Epidermal melanocyte (primary cell): ENCODE results near the gene MTHFSD.
A peak's percentile ranks its signal among the peaks of the same experiment; 100 is the strongest.

ENCODE experiments used
- DNase-seq: peaks from one replicate; pipeline ENCODE4 v3.0.0; 2011; ENCODE audit warnings: low spot score; ENCODE audit not compliant: insufficient read length

Gene MTHFSD

GRCh38 chr16:86530251-86531190 lies 24.5 kb downstream of the MTHFSD start:
- DNase-seq = no peak

DNA sequence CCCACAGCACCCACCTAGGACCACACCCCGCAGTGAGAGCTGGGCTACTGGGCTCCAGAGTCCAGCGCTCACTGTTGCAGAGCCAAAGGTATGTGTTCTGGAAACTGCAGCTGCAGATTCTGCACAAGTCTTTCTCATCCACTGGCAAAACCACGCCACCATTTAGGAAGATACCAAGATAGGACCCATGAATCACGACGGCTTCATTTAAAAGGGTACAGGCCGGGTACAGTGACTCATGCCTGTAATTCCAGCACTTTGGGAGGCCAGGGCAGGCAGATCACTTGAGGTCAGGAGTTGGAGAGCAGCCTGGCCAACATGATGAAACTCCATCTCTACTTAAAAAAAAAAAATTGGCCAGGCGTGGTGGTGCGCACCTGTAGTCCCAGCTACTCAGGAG lies 25.9 kb downstream of the MTHFSD start:
- no peak for DNase-seq

DNA sequence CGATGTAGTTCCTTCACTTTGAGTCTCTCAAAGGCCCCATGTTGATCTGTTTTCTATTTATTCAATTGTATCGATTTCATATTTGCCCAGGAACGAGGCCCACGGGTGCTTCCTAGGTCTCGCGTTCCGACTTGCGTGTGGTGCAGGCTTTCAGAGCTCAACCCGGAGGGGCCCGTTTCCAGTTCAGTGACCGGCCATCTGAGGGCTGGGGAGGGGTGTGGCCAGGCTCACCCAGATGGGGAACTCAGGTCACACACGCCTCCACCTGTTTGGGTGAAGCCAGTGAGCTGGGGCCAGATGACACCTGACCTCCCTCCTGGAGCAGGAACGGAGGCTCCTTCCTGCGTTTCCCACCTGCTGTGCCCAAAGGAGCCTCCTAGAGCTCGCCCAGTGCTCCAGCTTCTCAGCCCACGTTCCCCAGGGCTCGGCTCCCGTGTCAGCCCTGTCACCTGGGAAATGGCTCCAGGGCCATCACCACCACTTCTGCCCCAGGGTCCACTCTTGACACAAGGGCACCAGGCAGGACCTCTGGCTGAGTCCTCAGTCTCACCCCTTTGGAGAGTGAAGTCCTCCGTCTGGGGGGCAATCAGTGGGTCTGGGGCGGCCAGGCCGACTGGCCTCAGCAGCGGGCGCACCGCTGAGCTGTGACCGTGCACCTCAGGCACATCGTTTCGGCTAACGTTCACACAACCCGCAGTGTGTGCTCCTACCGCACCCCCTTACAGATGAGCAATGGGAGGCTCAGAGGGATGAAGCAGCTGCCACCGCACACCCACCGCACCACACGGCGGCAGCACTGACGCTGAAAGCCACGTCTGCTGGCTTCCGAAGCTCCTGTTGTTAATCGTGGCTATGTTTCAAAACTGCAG lies 26.7 kb downstream of the MTHFSD start:
- no peak for DNase-seq

DNA sequence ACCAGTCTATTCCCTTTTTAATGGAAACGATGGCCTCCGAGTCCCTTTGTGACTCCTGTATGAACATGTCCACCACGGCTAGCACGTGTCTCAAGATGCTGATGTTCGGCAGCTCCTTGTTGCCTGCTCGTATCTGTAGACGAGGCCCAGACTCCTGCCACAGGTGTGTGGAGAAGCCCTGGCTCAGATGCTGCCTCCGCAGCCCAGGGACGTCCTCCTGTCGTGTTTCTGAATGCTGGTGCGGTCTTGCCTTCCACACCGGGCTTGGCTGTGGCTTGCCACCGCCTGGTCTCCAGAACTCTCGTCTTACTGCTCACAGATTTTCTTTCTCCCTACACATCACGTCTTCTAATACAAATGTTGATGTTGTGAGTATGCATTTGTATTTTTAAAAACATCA lies 27.7 kb downstream of the MTHFSD start:
- DNase-seq = no peak

DNA sequence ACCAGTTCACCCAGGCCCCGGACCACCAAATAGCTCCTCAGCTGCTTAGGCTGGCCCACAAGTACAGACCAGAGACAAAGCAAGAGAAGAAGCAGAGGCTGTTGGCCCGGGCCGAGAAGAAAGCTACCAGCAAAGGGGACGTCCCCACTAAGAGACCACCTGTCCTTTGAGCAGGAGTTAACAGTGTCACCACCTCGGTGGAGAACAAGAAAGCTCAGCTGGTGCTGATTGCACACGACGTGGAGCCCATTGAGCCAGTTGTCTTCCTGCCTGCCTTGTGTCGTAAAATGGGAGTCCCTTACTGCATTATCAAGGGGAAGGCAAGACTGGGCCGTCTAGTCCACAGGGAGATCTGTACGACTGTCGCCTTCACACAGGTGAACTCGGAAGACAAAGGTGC lies 29.3 kb downstream of the MTHFSD start:
- DNase-seq = no peak

GRCh38 chr16:86524029-86524428 lies 31.0 kb downstream of the MTHFSD start:
- DNase-seq = no peak

DNA sequence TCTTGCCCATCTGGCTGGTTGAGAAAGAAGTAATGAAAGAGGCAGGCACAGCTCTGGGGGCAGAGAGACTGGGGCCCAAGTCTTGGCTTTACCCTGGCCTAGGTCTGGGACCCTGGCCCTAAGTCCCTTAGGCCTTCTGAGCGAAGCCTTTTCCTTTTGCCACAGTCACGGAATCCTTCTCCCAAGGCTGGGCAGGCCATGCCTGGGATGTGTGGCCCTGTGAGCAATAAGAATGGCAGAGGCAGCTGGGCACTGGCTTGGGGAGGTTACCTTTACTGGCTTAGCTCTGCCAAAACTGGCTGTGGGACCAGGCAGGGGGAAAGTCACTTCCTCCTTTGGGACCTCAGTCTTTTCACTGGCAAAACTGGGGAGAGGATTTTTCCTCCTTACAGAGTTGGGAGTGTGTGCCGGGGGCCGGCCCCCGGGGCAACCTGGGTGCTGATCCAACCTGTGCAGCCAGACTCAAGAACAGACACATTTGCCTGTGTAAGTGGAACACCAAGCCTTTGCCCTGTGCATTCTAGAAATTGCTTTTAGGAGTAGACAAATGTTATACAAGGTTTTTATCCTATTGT lies 31.8 kb downstream of the MTHFSD start:
- no peak for DNase-seq

- DNase-seq = no peak
These were observed 32.4 kb downstream of the MTHFSD start for GRCh38 chr16:86522634-86523033.

DNA sequence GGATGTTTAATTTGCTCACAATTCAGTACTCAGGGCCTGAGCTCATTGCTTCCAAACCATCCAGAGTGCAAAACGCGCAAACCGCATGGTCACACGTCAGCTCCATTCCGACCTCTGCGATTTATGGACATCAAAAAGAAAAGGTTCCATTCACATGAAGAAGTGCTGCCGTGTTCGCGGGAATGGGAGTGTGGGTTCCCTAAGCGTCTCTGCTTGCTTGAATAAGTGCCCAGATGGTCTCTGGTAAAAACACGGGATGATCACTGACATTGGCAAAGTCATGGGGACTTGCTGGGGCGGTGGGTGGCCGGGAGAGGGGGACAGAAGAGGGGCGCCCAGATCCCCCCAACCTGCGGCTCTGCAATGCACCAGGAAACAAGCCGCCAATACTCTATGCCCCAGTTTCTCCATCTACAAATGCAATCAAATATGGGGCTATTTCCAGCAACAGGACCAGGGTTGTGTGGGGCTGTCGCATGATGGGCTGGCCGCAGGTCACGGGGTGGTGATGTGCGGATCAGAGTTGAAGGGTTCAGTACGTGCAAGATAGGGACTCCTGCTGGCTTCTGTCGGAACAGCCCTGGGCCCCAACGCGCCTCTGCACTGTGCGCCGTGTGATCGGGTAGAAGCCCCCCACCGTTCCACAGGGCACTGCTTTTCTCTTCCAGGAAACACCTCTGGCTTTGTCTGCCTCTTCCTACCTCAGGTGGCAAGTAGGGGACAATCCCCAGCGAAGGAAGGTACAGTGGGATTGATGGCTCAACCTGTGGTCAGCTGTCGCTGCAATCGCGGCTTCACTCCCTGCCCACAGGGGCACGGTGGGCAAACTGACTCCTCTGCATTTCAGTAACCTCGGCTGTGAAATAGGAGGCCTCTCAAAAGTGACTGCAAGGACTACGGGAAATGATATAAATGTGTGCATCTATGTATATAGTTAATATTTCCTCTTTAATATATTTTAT lies 33.5 kb downstream of the MTHFSD start:
- DNase-seq = no peak

DNA sequence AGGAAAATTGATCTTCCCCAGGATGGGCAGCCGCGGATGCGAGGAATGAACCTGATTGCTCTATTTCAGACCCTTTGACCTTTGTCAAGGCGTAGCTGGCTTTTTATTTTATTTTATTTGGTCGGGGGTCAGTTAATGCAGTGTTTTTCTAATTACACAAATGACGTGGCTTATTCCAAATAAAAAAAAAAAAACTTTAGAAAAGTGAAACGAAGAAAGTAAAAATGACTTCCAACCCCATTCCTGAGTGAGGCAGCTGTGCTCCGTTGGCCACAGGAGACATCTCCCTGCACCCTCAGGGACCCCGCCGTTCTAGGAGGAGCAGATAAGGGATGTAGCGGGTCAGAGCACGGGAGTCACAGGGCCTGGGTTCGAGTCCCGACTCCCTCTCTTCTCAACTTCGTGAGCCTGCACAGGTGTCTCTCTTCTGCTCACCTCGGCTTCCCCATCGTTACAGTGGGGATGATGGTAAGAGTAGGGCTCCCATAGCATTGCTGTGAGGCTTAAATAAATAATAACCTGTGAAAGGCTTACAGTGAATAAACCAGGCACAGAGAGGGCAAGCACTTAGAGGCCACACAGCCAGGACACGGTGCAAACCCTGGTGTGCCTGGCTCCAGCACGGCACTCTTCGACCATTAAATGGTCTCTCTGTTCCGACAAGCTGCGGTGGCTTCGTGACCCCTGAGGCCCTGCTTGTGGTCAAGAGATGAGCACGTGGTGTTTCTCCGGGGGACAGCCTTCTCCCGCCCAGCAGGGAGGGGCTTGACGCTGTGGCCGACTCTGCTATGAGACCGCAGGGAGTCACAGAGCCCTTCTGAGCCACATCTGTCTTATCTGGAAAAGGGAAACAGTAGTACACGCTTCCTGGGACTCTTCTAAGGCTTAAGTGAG lies 34.5 kb downstream of the MTHFSD start:
- peak; percentile 57 for DNase-seq

- DNase-seq = peak; percentile 55
These were observed 35.3 kb downstream of the MTHFSD start for GRCh38 chr16:86519649-86520316.

DNA sequence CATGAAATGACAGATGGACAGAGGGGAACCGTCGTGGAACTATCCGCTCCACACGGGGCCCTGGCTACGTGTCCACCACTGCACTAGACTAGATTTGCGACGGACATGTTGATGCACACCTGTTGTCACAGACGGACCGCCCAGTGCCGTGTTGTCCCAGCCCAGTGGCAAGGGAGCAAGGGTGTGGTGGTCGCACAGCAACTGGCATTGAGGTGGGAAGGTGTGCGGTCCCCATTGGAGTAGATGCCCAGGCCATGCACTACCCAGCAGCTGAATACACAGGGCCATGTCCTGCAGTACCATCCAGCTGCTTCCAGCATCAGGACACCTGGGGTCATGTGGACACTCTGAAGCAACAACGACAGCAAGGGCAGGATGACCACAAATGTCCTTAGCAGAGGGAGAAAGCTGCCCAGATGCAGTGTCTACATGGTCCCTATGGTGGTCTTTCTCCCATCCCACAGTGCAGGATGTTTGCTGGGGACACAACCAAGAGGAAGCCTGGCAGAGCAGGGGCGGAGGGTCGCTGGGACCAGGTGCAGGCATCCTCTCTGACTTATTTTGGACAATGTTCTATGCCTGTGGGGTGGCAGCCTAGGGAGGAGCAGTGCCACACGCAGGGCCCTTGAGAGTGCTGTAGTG lies 35.9 kb downstream of the MTHFSD start:
- no peak for DNase-seq

DNA sequence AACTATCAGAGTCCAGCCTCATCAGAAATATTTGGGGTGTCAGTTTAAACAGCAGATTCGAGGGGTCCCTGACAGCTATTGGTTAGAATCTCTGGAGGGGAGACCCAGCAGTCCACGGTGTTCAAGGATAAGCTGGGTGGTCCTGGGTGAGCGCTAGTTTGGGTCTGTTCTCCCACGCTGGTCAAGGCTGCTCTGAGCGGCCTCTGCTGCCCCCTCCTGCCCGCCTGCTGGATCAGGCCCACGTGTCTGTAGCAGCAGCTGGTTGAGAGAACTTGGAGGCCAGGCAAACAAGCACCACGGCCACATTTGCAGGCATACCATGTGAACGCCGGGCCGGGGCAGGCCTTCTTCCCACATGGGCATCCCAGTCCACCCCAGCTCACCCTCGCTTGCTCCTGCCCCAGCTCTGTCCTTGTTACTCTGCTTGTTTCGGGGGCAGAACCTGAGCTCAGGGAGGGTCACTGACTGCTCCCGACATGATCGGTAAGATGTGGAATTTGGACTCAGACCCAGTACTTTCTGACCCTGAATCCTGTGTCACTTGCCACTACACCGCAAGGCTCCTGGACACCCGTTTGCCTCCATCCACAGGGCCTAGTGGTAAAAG lies 37.3 kb downstream of the MTHFSD start:
- DNase-seq = peak; percentile 66

- no peak for DNase-seq
These were observed 38.0 kb downstream of the MTHFSD start for GRCh38 chr16:86517033-86517432.

- DNase-seq = no peak
These were observed 38.4 kb downstream of the MTHFSD start for GRCh38 chr16:86516623-86517003.

DNA sequence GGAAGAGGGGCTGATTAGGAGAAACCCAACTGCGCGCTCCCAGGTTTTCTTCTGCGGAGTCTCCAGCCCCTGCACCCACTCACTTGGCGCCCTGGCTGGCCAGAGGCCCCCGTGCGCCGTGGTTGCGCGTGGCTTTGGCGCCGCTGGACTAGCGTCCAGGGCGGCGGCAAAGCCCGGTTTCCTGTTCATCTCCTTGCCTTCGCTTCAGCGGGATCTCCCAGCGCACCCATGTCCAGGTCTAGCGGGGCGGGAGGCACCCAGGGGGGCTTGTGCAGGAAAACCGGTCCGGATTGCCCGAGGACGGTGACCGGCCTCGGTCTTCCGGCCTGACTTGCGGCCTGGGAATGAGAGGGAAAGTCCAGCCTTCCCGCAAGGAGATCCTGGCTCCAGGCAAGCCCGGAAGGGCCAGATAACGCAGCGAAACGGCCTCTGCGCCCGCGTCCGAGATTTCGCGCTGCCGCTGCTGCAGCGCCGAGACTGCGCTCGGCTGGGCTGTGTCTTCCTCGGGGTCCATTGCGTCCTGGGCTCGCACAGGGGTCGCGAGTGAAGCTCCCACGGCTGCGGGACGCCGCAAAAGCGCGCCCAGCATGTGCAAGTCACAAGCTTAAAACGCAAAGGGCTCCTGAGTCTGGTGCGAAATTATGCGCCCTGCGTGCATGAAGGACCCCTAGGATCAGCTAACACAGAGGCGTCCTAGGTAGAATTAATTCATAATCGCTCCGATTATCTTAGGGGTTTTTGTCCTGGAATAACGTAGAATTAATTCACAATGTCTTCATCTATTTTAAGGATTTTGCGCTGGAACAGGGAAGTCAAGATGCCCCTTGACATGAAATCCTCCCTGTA lies 39.0 kb downstream of the MTHFSD start:
- DNase-seq = no peak

GRCh38 chr16:86515413-86515776 lies 39.6 kb downstream of the MTHFSD start:
- DNase-seq = no peak
